ENCODE measurements around the gene INPP5B.
"Not testable (repeated sequence)": the region's sequence is repeated elsewhere in the genome, so short reads cannot be mapped to it uniquely, and the experiment has no call there.

The INPP5B gene

DNA sequence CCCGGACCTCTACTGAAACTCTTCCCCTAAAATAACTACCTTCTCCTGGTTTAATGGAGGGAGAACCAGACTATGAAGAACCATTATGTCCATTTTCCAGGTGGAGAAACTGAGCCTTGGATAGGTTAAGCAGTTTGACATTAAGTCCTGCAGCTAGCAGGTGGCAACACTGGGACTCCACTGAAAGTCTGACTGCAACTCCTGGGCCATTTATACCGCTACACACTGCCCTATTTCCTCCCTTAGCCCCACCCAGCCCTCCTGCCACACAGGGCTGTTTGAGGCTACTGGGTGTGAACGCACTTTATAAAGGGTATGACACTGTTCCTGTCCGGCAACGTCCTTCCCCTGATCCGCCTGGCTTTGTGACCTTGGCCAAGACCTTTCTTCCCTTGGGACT is 511 bp upstream of the INPP5B start:
- DNase-seq: no peak

DNA sequence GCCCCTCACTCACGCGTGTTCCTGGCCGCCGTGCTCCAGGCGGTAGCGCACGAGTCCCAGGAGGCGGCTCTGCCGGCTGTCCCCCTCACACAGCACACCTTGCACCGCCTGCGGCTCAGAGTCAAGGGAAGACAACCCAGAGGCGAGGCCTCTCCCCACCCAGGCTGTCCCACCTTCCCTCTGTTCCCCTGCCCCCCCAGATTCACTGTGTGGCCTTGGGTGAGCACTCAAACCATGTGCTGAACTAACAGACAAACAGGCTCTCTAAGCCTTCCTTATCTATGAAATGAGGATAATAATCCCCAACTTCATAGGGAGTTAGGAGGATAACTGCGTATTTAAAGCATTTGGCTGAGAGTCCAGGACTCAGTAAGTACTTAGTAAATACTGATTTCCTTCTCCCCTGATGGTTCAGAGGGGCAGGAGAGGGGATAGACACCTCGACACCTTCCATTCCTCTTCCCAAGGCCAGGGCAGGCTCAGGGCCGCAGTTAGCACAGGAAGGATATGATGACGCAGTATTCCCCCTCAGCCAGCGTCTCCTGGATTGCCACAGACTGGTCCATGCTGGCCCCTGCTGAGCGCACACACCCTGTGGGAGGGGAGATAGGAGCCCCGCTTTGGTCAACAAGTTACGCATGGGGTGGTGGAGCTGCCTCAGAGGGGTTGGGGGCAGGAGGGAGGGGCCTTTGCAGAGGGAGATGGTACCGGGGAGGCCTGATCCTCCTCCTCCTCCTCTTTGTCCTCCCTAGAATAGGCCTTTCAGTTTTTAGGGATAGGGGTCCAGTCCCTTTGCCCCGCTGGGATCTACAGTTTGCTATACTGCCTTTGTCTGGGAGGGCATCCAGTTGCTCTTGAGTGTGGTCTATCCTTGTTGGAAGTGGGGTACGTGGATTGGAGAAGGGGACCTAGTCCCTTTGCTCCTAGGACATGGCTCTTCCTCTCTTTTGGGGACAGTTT is 830 bp downstream of the INPP5B start:
- DNase-seq: no peak

GRCh38 chr1:37945251-37945650 is 1.6 kb downstream of the INPP5B start:
- no peak for DNase-seq

DNA sequence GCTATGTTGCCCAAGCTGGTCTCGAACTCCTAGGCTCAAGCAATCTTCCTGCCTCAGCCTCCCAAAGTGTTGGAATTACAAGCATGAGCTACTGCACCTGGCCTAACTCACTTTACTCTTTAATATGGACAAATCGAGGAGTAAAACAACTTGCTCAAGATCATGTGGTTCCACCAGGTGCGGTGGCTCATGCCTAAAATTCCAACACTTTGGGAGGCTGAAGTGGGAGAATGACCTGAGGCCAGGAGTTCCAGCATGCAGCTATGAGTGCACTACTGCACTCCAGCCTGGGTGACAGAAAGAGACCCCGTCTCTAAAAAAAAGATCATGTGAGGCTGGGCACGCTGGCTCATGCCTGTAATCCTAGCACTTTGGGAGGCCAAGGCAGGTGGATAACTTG is 2.0 kb downstream of the INPP5B start:
- no peak for DNase-seq

DNA sequence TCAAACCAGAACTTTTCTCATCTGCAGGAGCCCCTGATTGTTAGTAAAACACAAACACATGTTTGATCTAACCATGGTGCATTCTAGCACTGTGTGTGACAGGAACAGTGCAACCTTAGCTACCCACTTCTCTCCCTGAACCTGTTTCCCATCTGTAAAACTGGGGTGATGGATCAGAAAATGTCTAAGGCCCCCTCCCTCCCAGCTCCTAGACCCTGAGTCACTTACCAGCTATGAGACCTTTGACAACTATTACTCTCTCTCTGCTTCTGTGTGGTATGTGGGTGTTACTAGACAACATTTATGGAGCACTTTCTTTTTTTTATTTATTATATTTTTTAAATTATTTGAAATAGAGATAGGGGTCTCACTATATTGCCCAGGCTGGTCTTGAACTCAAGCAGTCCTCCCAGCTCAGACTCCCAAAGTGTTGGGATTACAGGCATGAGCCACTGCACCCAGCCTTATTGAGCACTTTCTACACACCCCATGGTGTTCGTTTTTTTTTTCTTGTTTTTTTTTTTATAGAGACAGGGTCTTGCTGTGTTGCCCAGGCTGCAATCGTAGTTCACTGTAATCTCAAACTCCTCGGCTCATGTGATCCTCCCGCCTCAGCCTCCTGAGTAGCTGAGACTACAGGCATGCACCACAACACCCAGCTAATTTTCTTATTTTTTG is 2.6 kb downstream of the INPP5B start:
- DNase-seq: no peak

- DNase-seq: no peak
These were observed 6.4 kb downstream of the INPP5B start for GRCh38 chr1:37940299-37940947.

- not testable (repeated sequence) for DNase-seq
These were observed 10.1 kb downstream of the INPP5B start for GRCh38 chr1:37936760-37937159.

DNA sequence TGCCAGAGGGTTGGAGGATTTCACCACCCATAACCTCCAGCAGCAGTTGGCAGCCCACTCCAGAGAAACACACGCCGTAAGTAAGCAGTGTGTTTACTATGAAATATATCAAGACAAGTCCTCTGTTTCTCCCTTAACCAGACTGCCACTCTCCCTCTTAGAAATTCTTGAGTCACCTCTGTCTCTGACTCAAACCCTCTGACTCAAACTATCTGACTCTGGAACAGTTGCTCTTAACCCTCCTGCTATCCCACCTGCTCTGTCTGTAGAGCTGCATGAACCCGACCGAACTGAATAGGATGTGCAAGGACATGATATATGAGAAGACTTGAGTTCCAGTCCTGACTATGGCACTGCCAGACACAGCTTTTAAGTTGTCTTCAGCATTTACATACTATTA is 14.1 kb downstream of the INPP5B start:
- no peak for DNase-seq

- DNase-seq: peak; percentile 89 to 94 (median 92)
These were observed 15.3 kb downstream of the INPP5B start for GRCh38 chr1:37931361-37932158.

- DNase-seq: no peak
These were observed 15.8 kb downstream of the INPP5B start for GRCh38 chr1:37931102-37931360.

DNA sequence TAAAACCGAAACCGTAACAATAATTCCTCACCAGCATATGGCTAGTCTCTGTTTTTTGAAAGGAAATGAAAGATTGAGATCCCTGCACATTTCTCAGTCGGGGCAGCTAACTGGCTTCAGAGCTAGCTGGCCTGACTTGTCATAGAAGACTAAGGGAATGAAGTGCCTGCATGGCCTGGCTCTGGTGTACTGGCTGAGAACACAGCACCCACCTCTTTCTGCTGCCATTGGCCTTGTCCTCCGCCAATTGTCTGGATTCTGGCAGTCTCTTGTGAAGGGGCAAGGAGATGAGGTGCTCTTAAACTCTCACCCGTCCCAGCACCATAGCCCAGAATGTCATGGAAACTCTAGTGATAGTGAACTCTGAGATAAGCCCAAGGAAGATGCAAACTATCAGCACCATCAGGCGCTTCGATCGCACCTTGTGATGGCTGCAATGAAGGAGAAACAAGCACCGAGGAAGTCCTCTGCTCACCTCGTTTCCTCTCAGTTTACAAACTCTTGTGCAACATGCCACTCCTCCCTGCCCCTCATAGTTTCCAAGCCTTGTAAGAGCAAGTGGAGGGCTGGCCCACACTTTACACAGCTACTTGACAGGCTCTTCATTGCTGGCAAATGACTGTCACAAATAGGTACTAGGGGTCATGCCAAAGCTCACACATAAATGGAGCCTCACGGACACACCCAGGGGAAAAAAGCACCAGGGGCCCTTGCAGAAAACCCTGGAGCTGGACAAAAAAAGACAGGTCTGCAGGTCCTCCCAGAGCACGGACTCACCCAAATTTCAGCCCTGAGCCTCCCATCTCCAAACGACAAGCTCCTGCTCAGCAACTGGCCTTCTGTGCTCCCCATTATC is 16.4 kb downstream of the INPP5B start:
- no peak for DNase-seq

DNA sequence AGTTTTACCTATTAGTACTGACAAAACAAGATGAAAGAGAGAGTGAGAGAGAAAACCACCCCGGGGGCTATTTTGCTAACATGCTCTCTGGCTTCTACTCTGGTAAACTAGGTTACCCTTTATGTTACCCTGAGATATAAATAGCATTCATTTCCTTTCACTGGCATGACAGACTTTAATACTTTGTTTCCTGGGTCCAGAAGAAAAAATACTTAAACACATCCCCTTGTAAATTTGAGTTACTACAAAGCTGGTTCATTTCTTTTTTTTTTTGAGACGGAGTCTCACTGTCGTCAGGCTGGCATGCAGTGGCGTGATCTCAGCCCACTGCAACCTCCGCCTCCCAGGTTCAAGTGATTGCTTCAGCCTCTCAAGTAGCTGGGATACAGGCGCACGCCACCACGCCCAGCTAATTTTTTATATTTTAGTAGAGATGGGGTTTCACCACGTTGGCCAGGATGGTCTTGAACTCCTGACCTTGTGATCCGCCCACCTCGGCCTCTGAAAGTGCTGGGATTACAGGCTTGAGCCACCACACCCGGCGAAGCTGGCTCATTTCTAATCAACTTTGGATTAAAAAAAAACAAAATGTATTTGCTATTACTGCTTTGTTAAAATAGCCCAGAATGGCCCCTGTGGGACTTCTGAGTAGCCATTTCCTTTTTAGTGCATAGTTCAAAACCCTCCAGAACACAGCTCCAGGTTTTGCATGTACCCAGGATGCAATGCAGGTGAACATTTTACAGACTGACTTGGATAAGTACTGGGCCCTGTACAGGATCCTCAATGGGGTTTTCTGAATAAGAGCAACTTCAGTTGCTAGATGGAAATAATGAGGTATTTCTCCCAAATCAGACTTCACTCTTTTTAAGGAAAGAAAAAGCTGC is 20.6 kb downstream of the INPP5B start:
- DNase-seq: no peak

DNA sequence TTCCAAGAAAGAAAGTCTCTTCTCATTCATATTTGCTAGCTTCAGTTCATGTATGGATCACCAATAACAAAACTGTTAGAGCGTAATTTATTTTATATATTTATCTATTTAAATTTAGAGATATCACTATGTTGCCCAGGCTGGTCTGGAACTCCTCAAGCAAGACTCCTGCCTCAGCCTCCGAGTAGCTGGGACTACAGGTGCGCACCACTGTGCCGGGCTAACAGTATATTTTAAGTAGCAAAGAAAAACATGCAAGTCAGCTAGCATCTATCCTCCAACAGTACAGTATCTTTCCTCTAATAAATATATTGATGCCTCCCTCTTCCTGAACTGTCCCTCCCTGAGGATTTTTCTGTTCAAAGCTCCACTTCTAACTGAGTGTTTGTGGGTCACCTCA is 21.5 kb downstream of the INPP5B start:
- no peak for DNase-seq

DNA sequence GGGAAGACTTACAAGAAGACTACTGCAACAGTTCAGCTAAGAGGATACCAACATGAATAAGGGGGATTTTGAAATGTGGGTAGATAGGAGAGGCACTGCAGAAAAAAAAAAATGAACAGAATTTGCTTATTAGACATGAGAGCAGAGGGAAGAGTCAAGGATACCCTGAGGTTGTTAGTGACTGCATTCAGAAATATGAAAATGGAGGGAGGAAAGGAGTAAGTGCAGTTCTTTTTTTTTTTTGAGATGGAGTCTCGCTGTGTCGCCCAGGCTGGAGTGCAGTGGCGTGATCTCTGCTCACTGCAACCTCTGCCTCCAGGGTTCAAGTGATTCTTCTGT is 23.3 kb downstream of the INPP5B start:
- DNase-seq: no peak

- no peak for DNase-seq
These were observed 23.9 kb downstream of the INPP5B start for GRCh38 chr1:37922767-37923550.

GRCh38 chr1:37919277-37919676 is 27.6 kb downstream of the INPP5B start:
- DNase-seq: no peak

DNA sequence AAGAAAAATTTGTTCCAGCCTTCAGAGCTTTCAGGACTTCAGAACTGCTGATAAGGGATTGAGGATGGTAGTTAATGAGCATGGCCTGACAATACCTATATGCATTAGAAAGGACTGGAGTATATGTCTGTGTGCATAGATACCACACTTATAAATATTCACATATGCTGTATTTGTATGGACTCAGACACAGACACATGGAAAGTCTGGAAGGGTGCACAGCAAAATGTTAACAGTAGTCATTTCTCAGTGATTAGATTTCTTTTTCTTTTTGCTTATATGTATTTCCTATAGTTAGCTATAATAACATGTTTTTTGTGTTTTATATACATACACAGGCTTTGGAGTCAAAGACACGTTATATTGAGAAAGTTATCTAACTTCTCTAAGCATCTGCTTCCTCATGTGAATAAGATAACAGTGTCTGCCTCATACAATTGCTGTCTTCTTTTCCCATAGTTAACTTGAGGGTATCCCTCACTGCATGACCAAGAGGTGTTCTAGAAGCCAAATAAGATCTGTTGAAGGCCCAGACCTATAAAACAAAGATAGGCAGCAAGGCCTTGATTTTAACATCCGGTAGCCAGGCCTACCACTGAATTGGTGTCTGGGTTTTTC is 31.3 kb downstream of the INPP5B start:
- DNase-seq: no peak

DNA sequence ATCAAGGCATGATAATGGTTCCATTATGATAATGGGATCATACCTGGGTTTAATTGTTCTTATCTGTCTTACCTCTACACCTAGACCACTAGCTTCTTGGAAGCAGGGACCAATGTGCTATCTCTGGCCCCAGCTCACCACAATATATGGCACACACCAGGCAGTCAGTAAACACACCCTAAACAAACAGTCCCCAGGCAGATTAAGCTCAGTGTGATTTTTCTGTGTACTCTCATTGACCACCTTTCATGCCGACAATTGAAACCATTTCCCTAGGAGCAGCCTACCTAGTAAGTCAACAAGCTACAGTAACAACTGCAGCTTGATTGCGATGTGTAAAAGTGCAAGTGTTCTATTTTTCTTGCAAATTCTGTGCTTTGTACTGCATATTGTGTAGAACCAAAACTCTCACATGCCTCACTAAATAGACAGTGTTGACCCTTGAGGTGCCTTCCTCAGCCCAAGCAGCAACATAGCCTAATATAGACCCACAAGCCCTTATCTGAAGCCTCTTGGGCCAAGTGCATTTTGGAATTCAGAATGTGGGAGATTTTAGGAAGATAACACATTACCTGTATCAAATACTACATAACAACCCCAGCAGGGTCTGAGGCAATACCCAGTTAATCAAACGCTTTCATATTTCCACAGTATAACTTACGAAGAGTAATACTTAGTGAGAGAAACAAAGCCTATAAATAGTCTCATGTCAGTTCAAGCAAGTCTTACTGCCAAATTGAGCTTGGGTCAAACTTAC is 32.0 kb downstream of the INPP5B start:
- DNase-seq: no peak

- DNase-seq: not testable (repeated sequence)
These were observed 35.4 kb downstream of the INPP5B start for GRCh38 chr1:37911478-37911877.

Data from activated CD4-positive, CD25-positive, alpha-beta regulatory T cell (primary cell).